A673 (cell line): ENCODE data around the gene KCNC3.

Experiments
- EZH2 ChIP-seq: fragments of 200-600 bp; sonication (generic); IDR thresholded peaks from 2 replicates; pipeline ENCODE4 v1.6.1; 2017; ENCODE audit warnings: borderline replicate concordance, low read depth, mild to moderate bottlenecking, mixed read lengths, antibody characterized with exemption, low read length; ENCODE audit not compliant: poor library complexity, severe bottlenecking
- TF ChIP-seq, protein P1 (sequence below): fragments of 300-800, 200-600 bp; sonication (generic); conservative IDR thresholded peaks from 2 replicates; pipeline ENCODE4 v1.5.1; 2017; ENCODE audit warnings: low read depth, mild to moderate bottlenecking, antibody characterized with exemption, low read length, moderate library complexity, mixed read lengths

DNA sequence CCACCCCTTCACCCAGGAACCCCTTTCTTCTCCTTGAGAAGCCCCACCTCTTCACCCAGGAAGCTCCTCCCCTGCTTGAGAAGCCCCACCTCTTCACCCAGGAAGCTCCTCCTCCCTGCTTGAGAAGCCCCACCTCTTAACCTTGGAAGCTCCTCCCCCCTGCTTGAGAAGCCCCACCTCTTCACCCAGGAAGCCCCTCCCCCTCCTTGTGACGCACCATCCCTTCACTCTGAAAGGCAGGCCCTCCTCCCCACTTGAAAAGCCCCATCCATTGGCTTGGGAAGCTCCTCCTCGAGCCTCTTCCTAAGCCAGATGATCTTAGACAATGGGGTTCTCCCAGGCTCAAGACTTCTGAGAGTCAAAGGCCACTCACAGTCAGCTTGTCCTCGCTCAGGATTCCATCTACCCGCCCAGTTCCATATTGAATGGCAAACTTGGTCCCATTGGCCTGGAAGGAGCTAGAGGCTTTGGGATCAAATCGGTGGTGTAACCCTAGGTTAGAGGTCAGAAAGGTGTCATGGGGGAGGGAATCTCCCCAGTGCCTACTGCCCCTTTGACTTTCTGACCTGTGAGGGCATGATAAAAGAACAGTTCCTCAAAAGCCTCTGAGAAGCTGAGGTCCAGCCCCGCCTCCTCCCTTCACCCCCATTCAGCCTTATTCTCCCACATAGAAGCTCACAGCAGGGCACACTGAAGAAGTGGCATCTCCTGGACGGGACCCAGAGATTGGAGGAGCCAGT, 32.3 kb upstream of the KCNC3 start:
- TF ChIP-seq, protein P1, sequence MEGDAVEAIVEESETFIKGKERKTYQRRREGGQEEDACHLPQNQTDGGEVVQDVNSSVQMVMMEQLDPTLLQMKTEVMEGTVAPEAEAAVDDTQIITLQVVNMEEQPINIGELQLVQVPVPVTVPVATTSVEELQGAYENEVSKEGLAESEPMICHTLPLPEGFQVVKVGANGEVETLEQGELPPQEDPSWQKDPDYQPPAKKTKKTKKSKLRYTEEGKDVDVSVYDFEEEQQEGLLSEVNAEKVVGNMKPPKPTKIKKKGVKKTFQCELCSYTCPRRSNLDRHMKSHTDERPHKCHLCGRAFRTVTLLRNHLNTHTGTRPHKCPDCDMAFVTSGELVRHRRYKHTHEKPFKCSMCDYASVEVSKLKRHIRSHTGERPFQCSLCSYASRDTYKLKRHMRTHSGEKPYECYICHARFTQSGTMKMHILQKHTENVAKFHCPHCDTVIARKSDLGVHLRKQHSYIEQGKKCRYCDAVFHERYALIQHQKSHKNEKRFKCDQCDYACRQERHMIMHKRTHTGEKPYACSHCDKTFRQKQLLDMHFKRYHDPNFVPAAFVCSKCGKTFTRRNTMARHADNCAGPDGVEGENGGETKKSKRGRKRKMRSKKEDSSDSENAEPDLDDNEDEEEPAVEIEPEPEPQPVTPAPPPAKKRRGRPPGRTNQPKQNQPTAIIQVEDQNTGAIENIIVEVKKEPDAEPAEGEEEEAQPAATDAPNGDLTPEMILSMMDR, result no peak
- no peak for TF ChIP-seq EZH2
